Fibroblast of pulmonary artery (primary cell): ENCODE data around the gene PCDHB14.
"Not testable (repeated sequence)": the region's sequence is repeated elsewhere in the genome, so short reads cannot be mapped to it uniquely, and the experiment has no call there.

ENCODE experiments used
- DNase-seq: peaks from one replicate; pipeline ENCODE4 v3.0.0-alpha.2; 2010; ENCODE audit warnings: low read depth
- H3K4me3 ChIP-seq: replicated peaks from 2 replicates; pipeline ENCODE4 v1.5.1; 2011; ENCODE audit warnings: low read depth, mild to moderate bottlenecking, control low read depth, low read length, moderate library complexity
- CTCF ChIP-seq: IDR thresholded peaks from 2 replicates; pipeline ENCODE4 v1.5.1; 2011; ENCODE audit warnings: mild to moderate bottlenecking, control low read depth, low read length, inconsistent platforms; ENCODE audit errors: missing control alignments

PCDHB14 gene

GRCh38 chr5:141223112-141223783 lies at the start of gene PCDHB14:
TSS of gene PCDHB14 (plus strand) at chr5:141223343. CDS start at chr5:141223506, 163 bp downstream.
- peak; percentile 60 for DNase-seq
- peak; percentile 20 for TF ChIP-seq CTCF
- peak within 1 kb of the TSS; percentile 47 for H3K4me3 ChIP-seq

DNA sequence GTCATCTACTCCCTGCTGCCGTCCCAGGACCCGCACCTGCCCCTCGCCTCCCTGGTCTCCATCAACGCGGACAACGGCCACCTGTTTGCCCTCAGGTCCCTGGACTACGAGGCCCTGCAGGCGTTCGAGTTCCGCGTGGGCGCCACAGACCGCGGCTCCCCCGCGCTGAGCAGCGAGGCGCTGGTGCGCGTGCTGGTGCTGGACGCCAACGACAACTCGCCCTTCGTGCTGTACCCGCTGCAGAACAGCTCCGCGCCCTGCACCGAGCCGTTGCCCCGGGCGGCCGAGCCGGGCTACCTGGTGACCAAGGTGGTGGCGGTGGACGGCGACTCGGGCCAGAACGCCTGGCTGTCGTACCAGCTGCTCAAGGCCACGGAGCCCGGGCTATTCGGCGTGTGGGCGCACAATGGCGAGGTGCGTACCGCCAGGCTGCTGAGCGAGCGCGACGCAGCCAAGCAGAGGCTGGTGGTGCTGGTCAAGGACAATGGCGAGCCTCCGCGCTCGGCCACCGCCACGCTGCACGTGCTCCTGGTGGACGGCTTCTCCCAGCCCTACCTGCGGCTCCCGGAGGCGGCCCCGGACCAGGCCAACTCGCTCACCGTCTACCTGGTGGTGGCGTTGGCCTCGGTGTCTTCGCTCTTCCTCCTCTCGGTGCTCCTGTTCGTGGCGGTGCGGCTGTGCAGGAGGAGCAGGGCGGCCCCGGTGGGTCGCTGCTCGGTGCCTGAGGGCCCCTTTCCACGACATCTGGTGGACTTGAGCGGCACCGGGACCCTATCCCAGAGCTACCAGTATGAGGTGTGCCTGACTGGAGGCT lies 48.6 kb upstream of the PCDHB14 start:
- DNase-seq, H3K4me3 ChIP-seq: not testable (repeated sequence)

- H3K4me3 ChIP-seq = no peak overlapping the region
- no peak for TF ChIP-seq CTCF
- no peak for DNase-seq
Measured at GRCh38 chr5:141175933-141176332, 47.2 kb upstream of the PCDHB14 start.

GRCh38 chr5:141177577-141178191 lies 45.5 kb upstream of the PCDHB14 start, which contains the start of gene PCDHB8:
TSS of gene PCDHB8 (plus strand) at chr5:141177790. CDS start at chr5:141178035, 245 bp downstream.
- not testable (repeated sequence) for DNase-seq, H3K4me3 ChIP-seq

DNA sequence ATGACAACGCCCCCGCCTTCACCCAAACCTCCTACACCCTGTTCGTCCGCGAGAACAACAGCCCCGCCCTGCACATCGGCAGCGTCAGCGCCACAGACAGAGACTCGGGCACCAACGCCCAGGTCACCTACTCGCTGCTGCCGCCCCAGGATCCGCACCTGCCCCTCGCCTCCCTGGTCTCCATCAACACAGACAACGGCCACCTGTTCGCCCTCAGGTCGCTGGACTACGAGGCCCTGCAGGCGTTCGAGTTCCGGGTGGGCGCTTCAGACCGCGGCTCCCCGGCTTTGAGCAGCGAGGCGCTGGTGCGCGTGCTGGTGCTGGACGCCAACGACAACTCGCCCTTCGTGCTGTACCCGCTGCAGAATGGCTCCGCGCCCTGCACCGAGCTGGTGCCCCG lies 43.8 kb upstream of the PCDHB14 start:
- not testable (repeated sequence) for DNase-seq, H3K4me3 ChIP-seq

DNA sequence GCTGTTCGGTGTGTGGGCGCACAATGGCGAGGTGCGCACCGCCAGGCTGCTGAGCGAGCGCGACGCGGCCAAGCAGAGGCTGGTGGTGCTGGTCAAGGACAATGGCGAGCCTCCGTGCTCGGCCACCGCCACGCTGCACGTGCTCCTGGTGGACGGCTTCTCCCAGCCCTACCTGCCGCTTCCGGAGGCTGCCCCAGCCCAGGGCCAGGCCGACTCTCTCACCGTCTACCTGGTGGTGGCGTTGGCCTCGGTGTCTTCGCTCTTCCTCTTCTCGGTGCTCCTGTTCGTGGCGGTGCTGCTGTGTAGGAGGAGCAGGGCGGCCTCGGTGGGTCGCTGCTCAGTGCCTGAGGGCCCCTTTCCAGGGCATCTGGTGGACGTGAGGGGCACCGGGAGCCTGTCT lies 43.3 kb upstream of the PCDHB14 start:
- H3K4me3 ChIP-seq, DNase-seq: not testable (repeated sequence)

GRCh38 chr5:141180313-141180712 lies 42.8 kb upstream of the PCDHB14 start:
- no peak for DNase-seq
- no peak for TF ChIP-seq CTCF
- H3K4me3 ChIP-seq = no peak overlapping the region

- peak; percentile 16 for DNase-seq
Measured at GRCh38 chr5:141182248-141182647, 40.9 kb upstream of the PCDHB14 start, which contains the start of gene PCDHB16. TSS of gene PCDHB16 (plus strand) at chr5:141182387. CDS start at chr5:141182560, 173 bp downstream.

GRCh38 chr5:141184117-141184855 lies 38.9 kb upstream of the PCDHB14 start:
- not testable (repeated sequence) for H3K4me3 ChIP-seq, DNase-seq

More at GRCh38 chr5:141182248-141182647, 40.9 kb upstream of the PCDHB14 start, which contains the start of gene PCDHB16:
- H3K4me3 ChIP-seq = no peak within 1 kb of the TSS
- no peak for TF ChIP-seq CTCF
